Measurements from ENCODE around the gene TMEM53.

- TF ChIP-seq CTCF (IDR thresholded peaks at IDR 0.05) (no peak), POLR2AphosphoS5 (IDR thresholded peaks at IDR 0.05; ENCODE audit: low read depth, low read length) (no peak), SIN3A (IDR thresholded peaks at IDR 0.05; ENCODE audit: borderline replicate concordance, insufficient read depth, low read depth, low read length) (no peak), TCF7L2 (IDR thresholded peaks at IDR 0.05; ENCODE audit: low read depth, low read length) (no peak)
Observed at GRCh38 chr1:44642255-44642654, 32.0 kb downstream of the TMEM53 start.
